Upper lobe of left lung (tissue), 6 donors: ENCODE measurements around the gene PPP1R37. TPM values are rescaled to one million over a fixed set of nuclear protein-coding genes. Genes with fewer than 3 reads are reported as not detected.

Source experiments
- ATAC-seq, 2 donors: fragments of 200-7000 bp; cut with Tn5 transposase; one replicate each; pipeline ENCODE4 v1.9.1; 2022; ENCODE audit warnings: mild to moderate bottlenecking in 2 of 2, moderate library complexity in 2 of 2; ENCODE audit not compliant: low FRiP score in 2 of 2
- DNase-seq, 2 donors: peaks; one replicate each; pipeline ENCODE4 v3.0.0-alpha.2; 2019 to 2020
- H3K27ac ChIP-seq, 4 donors: fragments of 200-600 bp; sonication (generic); one replicate each; pipeline ENCODE4 v1.5.1; 2016 to 2019
- H3K27me3 ChIP-seq, 4 donors: fragments of 200-600 bp; sonication (generic); one replicate each; pipeline ENCODE4 v1.5.1; 2017 to 2019
- H3K36me3 ChIP-seq, 4 donors: fragments of 200-600 bp; sonication (generic); one replicate each; pipeline ENCODE4 v1.5.1; 2016 to 2019
- H3K4me1 ChIP-seq, 4 donors: fragments of 200-600 bp; sonication (generic); one replicate each; pipeline ENCODE4 v1.5.1; 2018 to 2019
- H3K4me3 ChIP-seq, 4 donors: fragments of 200-600 bp; sonication (generic); one replicate each; pipeline ENCODE4 v1.5.1; 2017 to 2019; ENCODE audit warnings: mild to moderate bottlenecking in 2 of 4, moderate library complexity in 1 of 4
- H3K9me3 ChIP-seq, 4 donors: fragments of 200-600 bp; sonication (generic); one replicate each; pipeline ENCODE4 v1.5.1; 2018 to 2019
- EP300 ChIP-seq, 4 donors: sonication (generic); formaldehyde crosslinking; IDR thresholded peaks; one replicate each; pipeline ENCODE4 v1.5.1; 2017; ENCODE audit warnings: antibody characterized with exemption in 4 of 4, control low read depth in 2 of 4
- POLR2A ChIP-seq, 4 donors: fragments of 450-650 bp; IDR thresholded peaks; one replicate each; pipeline ENCODE4 v1.5.1; 2016 to 2017; ENCODE audit warnings: antibody characterized with exemption in 4 of 4, mild to moderate bottlenecking in 2 of 4
- POLR2AphosphoS5 ChIP-seq, 2 donors: sonication (generic); formaldehyde crosslinking; IDR thresholded peaks; one replicate each; pipeline ENCODE4 v1.5.1; 2017; ENCODE audit warnings: antibody characterized with exemption in 2 of 2
- WGBS, 2 donors: methylation state at CpG; one replicate each; pipeline ENCODE4 v1.1.5; 2017 to 2018; 5-methylcytosine and 5-hydroxymethylcytosine counted together
- total RNA-seq, 6 donors: library from RNA; depleted of rRNA in 4 of 6; stranded (reverse); fragments of >200 nt in 4 of 6; gene quantifications; one replicate each; pipeline versions ENCODE4 v1.1.0 to v1.2.1, GENCODE V29; 2016 to 2021
- TF ChIP-seq, protein P1 (sequence below), 6 experiments: fragments of 450-650 bp in 4 of 6; fragments of 200-600 bp in 2 of 6; sonication (generic) in 2 of 6; IDR thresholded peaks; one replicate each; pipeline ENCODE4 v1.5.1; 2016 to 2019; ENCODE audit warnings: antibody characterized with exemption in 6 of 6
- donor health status: DM: no; HTN: no; CAD: no; lungs with moderate emphysema.
- donor health status: DM: no; HTN: yes; CAD: no; lungs with severe emphysema.

The PPP1R37 gene
- total RNA-seq, 6 donors from 2014 or later: 30.0 to 64.6 (median 37.3) TPM

DNA sequence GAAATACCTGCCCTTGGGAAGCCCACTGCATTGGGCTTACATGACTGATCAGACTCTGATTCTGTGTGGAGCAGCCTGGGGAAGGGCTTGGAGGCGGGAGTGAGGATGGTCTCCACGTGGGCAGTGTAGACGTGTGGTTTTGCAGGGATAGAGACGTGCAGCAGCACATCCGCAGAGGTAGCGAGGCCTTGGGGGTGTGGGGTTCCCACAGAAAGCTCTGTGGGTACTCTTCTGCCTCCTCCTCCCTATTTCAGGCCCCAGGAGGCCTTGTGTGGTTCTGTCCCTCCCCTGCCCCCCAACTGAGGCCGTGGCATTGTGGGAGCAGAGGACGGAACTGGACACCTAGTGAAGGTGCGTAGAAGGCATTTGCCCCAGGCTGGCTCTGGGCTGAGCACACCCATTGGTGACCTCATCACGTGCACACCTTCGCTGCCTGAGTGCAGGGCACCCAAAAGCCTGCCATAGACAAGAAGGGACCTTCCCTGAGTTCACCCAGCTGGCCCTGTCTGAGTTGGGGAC lies 28.9 kb downstream of the PPP1R37 start:
- Histone ChIP-seq H3K27ac (no peak overlapping the region), H3K4me1 (peaks cover 8 to 56% (median 11%) of the 10 kb centered on the region in 4 donors), H3K9me3 (no peaks in the 10 kb centered on the region), H3K27me3 (no peaks in the 10 kb centered on the region), H3K4me3 (no peak overlapping the region), H3K36me3 (no peaks in the 10 kb centered on the region)
- no peak for ATAC-seq
- no peak for TF ChIP-seq POLR2A (IDR thresholded peaks at IDR 0.05)
- TF ChIP-seq POLR2AphosphoS5 (IDR thresholded peaks at IDR 0.05): no peak
- TF ChIP-seq, protein P1, sequence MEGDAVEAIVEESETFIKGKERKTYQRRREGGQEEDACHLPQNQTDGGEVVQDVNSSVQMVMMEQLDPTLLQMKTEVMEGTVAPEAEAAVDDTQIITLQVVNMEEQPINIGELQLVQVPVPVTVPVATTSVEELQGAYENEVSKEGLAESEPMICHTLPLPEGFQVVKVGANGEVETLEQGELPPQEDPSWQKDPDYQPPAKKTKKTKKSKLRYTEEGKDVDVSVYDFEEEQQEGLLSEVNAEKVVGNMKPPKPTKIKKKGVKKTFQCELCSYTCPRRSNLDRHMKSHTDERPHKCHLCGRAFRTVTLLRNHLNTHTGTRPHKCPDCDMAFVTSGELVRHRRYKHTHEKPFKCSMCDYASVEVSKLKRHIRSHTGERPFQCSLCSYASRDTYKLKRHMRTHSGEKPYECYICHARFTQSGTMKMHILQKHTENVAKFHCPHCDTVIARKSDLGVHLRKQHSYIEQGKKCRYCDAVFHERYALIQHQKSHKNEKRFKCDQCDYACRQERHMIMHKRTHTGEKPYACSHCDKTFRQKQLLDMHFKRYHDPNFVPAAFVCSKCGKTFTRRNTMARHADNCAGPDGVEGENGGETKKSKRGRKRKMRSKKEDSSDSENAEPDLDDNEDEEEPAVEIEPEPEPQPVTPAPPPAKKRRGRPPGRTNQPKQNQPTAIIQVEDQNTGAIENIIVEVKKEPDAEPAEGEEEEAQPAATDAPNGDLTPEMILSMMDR (IDR thresholded peaks at IDR 0.05): no peak
- no peak for TF ChIP-seq EP300 (IDR thresholded peaks at IDR 0.05)
- WGBS, 2 donors: 90 to 92% methylated on average over 11 of the region's 11 CpGs
- no peak for DNase-seq

DNA sequence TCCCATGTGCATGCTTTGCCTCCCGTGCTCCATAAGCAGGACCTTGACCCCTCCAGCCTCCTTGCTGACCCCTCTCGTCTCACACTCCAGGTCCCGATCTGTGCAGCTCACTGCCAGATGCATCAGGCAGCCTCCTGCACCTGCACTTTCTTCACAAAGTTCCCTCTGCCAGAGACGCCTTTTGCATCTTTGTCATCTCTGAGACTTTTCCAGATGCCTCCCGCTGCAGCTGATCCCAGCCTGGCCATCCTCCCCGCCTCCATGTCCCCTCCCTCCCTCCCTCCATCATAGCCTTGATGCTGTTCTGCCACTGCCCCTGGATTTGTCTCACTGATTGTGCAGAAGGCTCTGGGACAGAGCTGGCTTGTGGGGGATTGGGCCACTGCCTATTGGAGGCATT lies 29.9 kb downstream of the PPP1R37 start:
- Histone ChIP-seq H3K4me3 (no peak overlapping the region), H3K36me3 (no peaks in the 10 kb centered on the region), H3K27ac (no peak overlapping the region), H3K9me3 (no peaks in the 10 kb centered on the region), H3K4me1 (peaks cover under 1 to 47% (median 4%) of the 10 kb centered on the region in 4 donors), H3K27me3 (no peaks in the 10 kb centered on the region)
- WGBS, 2 donors: 89 to 96% methylated on average over 5 to 6 of the region's 6 CpGs
- no peak for DNase-seq
- ATAC-seq: no peak
- TF ChIP-seq EP300 (IDR thresholded peaks at IDR 0.05) (no peak), POLR2A (IDR thresholded peaks at IDR 0.05) (no peak), POLR2AphosphoS5 (IDR thresholded peaks at IDR 0.05) (no peak)
- TF ChIP-seq, protein P1 (IDR thresholded peaks at IDR 0.05): no peak

DNA sequence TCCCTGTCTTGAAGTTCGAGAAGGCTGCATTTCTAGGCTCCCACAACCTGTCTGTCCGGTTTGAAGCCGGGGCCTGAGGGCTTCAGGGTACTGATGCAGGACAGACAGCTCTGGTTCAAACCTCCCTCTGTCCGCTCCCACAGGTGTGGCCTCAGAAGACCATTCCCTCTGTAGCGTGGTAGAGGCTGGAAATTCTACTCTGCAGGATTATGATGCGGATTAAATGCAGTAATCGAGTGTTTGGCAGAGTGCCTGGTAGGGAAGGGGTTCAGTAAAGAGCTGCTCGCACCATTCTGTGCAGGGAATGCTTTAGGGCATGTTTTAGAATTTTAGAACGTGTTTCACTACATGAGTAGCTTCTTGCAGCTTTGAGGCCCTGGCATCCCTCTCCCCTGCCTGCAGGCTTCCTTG lies 30.5 kb downstream of the PPP1R37 start:
- Histone ChIP-seq H3K27ac (no peak overlapping the region), H3K4me3 (no peak overlapping the region), H3K27me3 (no peaks in the 10 kb centered on the region), H3K4me1 (peaks cover 0 to 41% (median 4%) of the 10 kb centered on the region in 4 donors), H3K36me3 (no peaks in the 10 kb centered on the region), H3K9me3 (no peaks in the 10 kb centered on the region)
- DNase-seq (no peak), ATAC-seq (no peak)
- WGBS, 2 donors: 68 to 71% methylated on average over 9 of the region's 9 CpGs
- TF ChIP-seq EP300 (IDR thresholded peaks at IDR 0.05): no peak
- TF ChIP-seq, protein P1 (IDR thresholded peaks at IDR 0.05): no peak
- no peak for TF ChIP-seq POLR2AphosphoS5 (IDR thresholded peaks at IDR 0.05)
- TF ChIP-seq POLR2A (IDR thresholded peaks at IDR 0.05): no peak

DNA sequence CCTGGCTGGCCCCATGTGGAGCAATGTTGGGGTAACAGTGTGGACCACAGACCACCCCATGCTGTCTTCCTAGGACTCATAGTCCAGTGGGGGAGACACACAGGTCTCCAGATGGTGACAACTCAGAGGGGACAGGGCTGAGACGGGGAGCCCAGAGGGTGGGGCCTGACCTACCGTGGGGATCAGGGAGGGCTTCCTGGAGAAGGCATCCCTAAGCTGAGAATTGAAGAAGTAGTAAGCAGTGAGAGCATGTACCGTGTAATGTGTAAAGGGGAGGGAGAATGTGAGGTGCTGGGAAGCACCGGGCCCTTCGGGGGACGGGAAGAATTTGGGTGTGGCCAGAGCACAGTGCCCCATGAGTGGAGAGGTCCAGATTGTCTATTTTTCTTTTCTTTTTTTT lies 31.0 kb downstream of the PPP1R37 start:
- peaks cover 0 to 37% (median 2%) of the 10 kb centered on the region in 4 donors for H3K4me1 ChIP-seq
- 69 to 80% methylated on average over 6 of the region's 6 CpGs for WGBS, 2 donors
- no peaks in the 10 kb centered on the region for H3K27me3 ChIP-seq
- peaks cover 0 to 5% (median 0%) of the 10 kb centered on the region in 4 donors for H3K36me3 ChIP-seq
- no peaks in the 10 kb centered on the region for H3K9me3 ChIP-seq
- no peak overlapping the region for H3K27ac ChIP-seq
- ATAC-seq (no peak), DNase-seq (no peak)
- TF ChIP-seq POLR2A (IDR thresholded peaks at IDR 0.05) (no peak), EP300 (IDR thresholded peaks at IDR 0.05) (no peak), POLR2AphosphoS5 (IDR thresholded peaks at IDR 0.05) (no peak)
- TF ChIP-seq, protein P1 (IDR thresholded peaks at IDR 0.05): no peak
- no peak overlapping the region for H3K4me3 ChIP-seq

DNA sequence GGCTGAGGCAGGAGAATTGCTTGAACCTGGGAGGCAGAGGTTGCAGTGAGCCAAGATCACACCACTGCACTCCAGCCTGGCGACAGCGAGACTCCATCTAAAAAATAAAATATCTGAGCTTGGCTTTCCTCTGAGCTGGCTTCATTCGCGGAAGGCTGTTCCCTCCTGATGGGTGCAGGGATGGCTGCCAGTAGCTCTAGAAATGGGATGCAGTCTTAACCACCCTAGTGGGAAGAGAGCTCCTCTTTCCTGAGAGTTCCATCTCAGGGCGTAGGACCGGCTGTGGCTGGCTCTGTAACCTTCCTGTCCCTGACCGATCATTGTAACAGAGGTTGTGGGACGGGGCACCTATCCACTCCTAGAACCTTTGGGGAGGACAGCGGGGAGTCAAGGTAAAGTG lies 32.4 kb downstream of the PPP1R37 start:
- Histone ChIP-seq H3K4me3 (no peak overlapping the region), H3K9me3 (no peaks in the 10 kb centered on the region), H3K27ac (no peak overlapping the region), H3K4me1 (peaks cover 0 to 32% (median 2%) of the 10 kb centered on the region in 4 donors), H3K27me3 (no peaks in the 10 kb centered on the region), H3K36me3 (peaks cover 0 to 5% (median 0%) of the 10 kb centered on the region in 4 donors)
- 92 to 95% methylated on average over 7 to 9 of the region's 9 CpGs for WGBS, 2 donors
- TF ChIP-seq POLR2AphosphoS5 (IDR thresholded peaks at IDR 0.05) (no peak), POLR2A (IDR thresholded peaks at IDR 0.05) (no peak), EP300 (IDR thresholded peaks at IDR 0.05) (no peak)
- TF ChIP-seq, protein P1 (IDR thresholded peaks at IDR 0.05): no peak
- no peak for DNase-seq
- ATAC-seq: no peak
